Upper lobe of left lung (tissue), 6 donors: ENCODE results near the gene PHF2. TPM values are rescaled to one million over a fixed set of nuclear protein-coding genes. Genes with fewer than 3 reads are reported as not detected.

Experiments used
- ATAC-seq, 2 donors: fragments of 200-7000 bp; cut with Tn5 transposase; one replicate each; pipeline ENCODE4 v1.9.1; 2022; ENCODE audit warnings: mild to moderate bottlenecking in 2 of 2, moderate library complexity in 2 of 2; ENCODE audit not compliant: low FRiP score in 2 of 2
- DNase-seq, 2 donors: peaks; one replicate each; pipeline ENCODE4 v3.0.0-alpha.2; 2019 to 2020
- H3K27ac ChIP-seq, 4 donors: fragments of 200-600 bp; sonication (generic); one replicate each; pipeline ENCODE4 v1.5.1; 2016 to 2019
- H3K27me3 ChIP-seq, 4 donors: fragments of 200-600 bp; sonication (generic); one replicate each; pipeline ENCODE4 v1.5.1; 2017 to 2019
- H3K36me3 ChIP-seq, 4 donors: fragments of 200-600 bp; sonication (generic); one replicate each; pipeline ENCODE4 v1.5.1; 2016 to 2019
- H3K4me1 ChIP-seq, 4 donors: fragments of 200-600 bp; sonication (generic); one replicate each; pipeline ENCODE4 v1.5.1; 2018 to 2019
- H3K4me3 ChIP-seq, 4 donors: fragments of 200-600 bp; sonication (generic); one replicate each; pipeline ENCODE4 v1.5.1; 2017 to 2019; ENCODE audit warnings: mild to moderate bottlenecking in 2 of 4, moderate library complexity in 1 of 4
- H3K9me3 ChIP-seq, 4 donors: fragments of 200-600 bp; sonication (generic); one replicate each; pipeline ENCODE4 v1.5.1; 2018 to 2019
- EP300 ChIP-seq, 4 donors: sonication (generic); formaldehyde crosslinking; IDR thresholded peaks; one replicate each; pipeline ENCODE4 v1.5.1; 2017; ENCODE audit warnings: antibody characterized with exemption in 4 of 4, control low read depth in 2 of 4
- POLR2A ChIP-seq, 4 donors: fragments of 450-650 bp; IDR thresholded peaks; one replicate each; pipeline ENCODE4 v1.5.1; 2016 to 2017; ENCODE audit warnings: antibody characterized with exemption in 4 of 4, mild to moderate bottlenecking in 2 of 4
- POLR2AphosphoS5 ChIP-seq, 2 donors: sonication (generic); formaldehyde crosslinking; IDR thresholded peaks; one replicate each; pipeline ENCODE4 v1.5.1; 2017; ENCODE audit warnings: antibody characterized with exemption in 2 of 2
- WGBS, 2 donors: methylation state at CpG; one replicate each; pipeline ENCODE4 v1.1.5; 2017 to 2018; 5-methylcytosine and 5-hydroxymethylcytosine counted together
- total RNA-seq, 6 donors: library from RNA; depleted of rRNA in 4 of 6; stranded (reverse); fragments of >200 nt in 4 of 6; gene quantifications; one replicate each; pipeline versions ENCODE4 v1.1.0 to v1.2.1, GENCODE V29; 2016 to 2021
- TF ChIP-seq, protein P1 (sequence below), 6 experiments: fragments of 450-650 bp in 4 of 6; fragments of 200-600 bp in 2 of 6; sonication (generic) in 2 of 6; IDR thresholded peaks; one replicate each; pipeline ENCODE4 v1.5.1; 2016 to 2019; ENCODE audit warnings: antibody characterized with exemption in 6 of 6
- donor health status: DM: no; HTN: no; CAD: no; lungs with moderate emphysema.
- donor health status: DM: no; HTN: yes; CAD: no; lungs with severe emphysema.

PHF2 gene
- total RNA-seq, 6 donors from 2014 or later, result 33.6 to 41.7 (median 37.9) TPM

DNA sequence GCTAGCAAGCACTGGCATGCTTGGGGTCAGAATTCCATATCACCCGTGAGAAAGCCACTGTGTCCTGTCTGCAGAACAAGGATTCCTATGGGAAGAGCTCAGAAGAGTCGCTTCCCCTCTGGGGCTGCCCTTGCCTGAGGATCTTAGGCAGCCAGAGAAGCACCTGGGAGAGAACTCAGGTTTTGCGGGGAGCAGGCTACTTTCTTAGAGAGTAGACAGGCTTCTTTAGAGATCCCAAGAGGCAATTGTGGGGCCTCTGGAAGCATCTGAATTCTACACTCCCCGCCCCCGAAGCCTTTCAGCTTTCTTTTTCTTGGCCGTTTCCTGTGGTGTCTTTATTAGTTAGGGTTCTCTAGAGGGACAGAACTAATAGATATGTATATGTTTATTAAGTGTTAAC is 40.9 kb downstream of the PHF2 start:
- H3K4me1 ChIP-seq, result peaks cover 5 to 40% (median 27%) of the 10 kb centered on the region in 4 donors

DNA sequence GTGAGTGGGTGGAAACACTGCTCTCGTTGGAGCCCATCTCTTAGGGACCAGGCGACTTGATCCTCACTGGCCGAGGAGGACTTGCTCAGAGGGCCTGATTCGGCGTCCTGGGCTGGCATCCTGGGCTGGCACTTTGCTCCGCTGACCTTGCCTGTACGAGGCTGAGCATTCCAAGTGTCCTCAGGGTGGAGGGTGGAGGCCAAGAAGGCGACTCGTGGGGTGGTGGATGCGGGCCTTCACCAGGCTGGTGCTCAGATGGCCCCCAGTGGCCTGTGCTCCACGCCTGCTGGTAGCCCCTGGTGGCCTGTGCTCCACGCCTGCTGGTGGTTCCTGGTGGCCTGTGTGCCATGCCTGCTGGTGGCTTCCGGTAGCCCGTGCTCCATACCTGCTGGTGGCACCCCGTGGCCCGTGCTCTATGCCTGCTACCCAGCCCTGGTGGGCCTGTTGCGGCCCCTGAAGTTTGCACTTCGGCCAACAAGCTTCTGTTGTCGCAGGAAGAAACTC is 42.9 kb downstream of the PHF2 start:
- no peak for TF ChIP-seq EP300 (IDR thresholded peaks at IDR 0.05)
- TF ChIP-seq POLR2A (IDR thresholded peaks at IDR 0.05), result no peak
- TF ChIP-seq, protein P1, sequence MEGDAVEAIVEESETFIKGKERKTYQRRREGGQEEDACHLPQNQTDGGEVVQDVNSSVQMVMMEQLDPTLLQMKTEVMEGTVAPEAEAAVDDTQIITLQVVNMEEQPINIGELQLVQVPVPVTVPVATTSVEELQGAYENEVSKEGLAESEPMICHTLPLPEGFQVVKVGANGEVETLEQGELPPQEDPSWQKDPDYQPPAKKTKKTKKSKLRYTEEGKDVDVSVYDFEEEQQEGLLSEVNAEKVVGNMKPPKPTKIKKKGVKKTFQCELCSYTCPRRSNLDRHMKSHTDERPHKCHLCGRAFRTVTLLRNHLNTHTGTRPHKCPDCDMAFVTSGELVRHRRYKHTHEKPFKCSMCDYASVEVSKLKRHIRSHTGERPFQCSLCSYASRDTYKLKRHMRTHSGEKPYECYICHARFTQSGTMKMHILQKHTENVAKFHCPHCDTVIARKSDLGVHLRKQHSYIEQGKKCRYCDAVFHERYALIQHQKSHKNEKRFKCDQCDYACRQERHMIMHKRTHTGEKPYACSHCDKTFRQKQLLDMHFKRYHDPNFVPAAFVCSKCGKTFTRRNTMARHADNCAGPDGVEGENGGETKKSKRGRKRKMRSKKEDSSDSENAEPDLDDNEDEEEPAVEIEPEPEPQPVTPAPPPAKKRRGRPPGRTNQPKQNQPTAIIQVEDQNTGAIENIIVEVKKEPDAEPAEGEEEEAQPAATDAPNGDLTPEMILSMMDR (IDR thresholded peaks at IDR 0.05), result no peak
- no peak for TF ChIP-seq POLR2AphosphoS5 (IDR thresholded peaks at IDR 0.05)
- H3K4me1 ChIP-seq, result peaks cover 0 to 32% (median 16%) of the 10 kb centered on the region in 4 donors
- 0 to 95% methylated on average over 1 to 17 of the region's 19 CpGs for WGBS, 2 donors
- H3K4me3 ChIP-seq, result no peak overlapping the region
- H3K27me3 ChIP-seq, result no peaks in the 10 kb centered on the region
- H3K27ac ChIP-seq, result no peak overlapping the region
- no peaks in the 10 kb centered on the region for H3K9me3 ChIP-seq
- DNase-seq (peak in 1 of 2 donors; percentile 72), ATAC-seq (no peak)
- no peaks in the 10 kb centered on the region for H3K36me3 ChIP-seq

More for the DNA sequence above, 40.9 kb downstream of the PHF2 start:
- ATAC-seq (no peak), DNase-seq (no peak)
- WGBS, 2 donors, result 74 to 80% methylated on average over 6 of the region's 6 CpGs
- no peak overlapping the region for H3K27ac ChIP-seq
- H3K27me3 ChIP-seq, result no peaks in the 10 kb centered on the region
- H3K9me3 ChIP-seq, result no peaks in the 10 kb centered on the region
- no peaks in the 10 kb centered on the region for H3K36me3 ChIP-seq
- TF ChIP-seq POLR2A (IDR thresholded peaks at IDR 0.05) (no peak), EP300 (IDR thresholded peaks at IDR 0.05) (no peak), POLR2AphosphoS5 (IDR thresholded peaks at IDR 0.05) (no peak)
- TF ChIP-seq, protein P1 (IDR thresholded peaks at IDR 0.05), result no peak
- H3K4me3 ChIP-seq, result no peak overlapping the region

DNA sequence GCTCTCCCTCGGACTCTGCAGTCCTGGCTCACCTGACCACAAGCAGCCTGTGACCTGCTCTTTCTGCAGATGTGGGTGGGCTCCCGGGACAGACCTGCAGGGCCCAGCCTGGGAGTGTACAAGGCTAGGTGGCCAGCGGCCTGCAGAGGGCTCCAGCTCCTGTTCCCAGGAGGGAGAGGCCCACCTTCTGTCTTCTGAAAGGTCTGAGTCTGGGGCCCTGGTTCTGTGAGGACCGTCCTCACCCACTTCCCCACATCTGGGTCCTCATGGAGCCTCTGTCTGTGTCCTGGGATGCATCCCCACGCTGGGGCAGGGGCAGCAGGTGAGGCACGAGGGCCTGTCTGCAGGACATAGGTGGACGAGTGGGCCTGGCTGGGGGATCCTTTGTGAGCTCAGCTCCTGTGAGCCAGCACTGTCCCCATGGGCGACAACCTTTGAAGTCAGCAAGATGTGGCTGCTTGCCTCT is 43.7 kb downstream of the PHF2 start:
- Histone ChIP-seq H3K27ac (no peak overlapping the region), H3K36me3 (no peaks in the 10 kb centered on the region), H3K27me3 (no peaks in the 10 kb centered on the region), H3K4me1 (peaks cover 0 to 32% (median 15%) of the 10 kb centered on the region in 4 donors), H3K9me3 (no peaks in the 10 kb centered on the region), H3K4me3 (no peak overlapping the region)
- ATAC-seq, result no peak
- TF ChIP-seq EP300 (IDR thresholded peaks at IDR 0.05) (no peak), POLR2A (IDR thresholded peaks at IDR 0.05) (no peak), POLR2AphosphoS5 (IDR thresholded peaks at IDR 0.05) (no peak)
- TF ChIP-seq, protein P1 (IDR thresholded peaks at IDR 0.05), result no peak
- no peak for DNase-seq
- WGBS, 2 donors, result 84 to 90% methylated on average over 2 to 8 of the region's 8 CpGs

DNA sequence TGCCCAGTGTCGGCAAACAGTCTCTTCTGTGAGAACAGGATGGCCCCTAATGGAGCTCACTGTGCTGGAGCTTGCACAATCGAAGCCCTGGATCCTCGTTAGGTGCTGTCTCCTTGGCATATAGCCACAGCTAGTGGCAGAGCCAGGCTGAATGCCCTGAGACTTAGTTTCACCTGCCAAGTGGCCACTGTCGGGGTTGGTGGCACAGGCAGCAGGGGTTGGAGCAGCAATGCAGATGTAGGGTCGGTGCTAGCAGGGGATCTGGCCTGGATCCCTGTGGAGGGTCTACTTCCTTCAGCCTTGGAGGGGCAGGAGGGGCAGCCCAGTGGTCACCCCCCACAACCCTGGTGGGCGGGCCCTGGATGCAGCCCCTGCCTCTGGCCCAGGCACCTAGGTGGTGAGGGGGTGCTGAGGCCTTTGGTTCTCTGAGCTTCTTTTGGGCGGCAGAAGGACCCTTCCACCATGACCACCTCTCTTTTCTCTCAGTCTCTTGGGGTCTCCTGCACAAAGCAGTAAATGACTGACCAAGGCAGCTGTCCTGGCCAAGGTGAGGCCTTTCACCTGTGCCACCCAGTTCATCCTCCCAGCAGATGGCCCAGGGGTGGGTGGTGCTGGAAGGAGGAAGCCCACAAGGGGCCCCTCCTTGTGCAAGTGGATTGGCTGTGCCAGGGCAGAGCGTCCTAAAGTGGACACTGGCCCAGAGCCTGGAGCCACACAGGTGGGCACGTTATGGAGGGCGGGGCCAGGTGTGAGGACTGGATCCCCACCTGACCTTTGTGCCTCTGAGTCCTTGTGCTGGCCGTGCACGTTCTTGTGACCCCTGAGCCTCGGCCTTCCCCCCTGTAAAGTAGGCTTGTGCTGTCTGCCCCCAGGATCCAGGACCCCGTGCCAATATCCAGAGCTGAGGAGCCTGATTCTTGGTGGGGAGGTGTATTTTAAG is 44.8 kb downstream of the PHF2 start:
- no peaks in the 10 kb centered on the region for H3K27me3 ChIP-seq
- H3K4me3 ChIP-seq, result no peak overlapping the region
- peak in 1 of 2 donors; percentile 33 for DNase-seq
- H3K27ac ChIP-seq, result no peak overlapping the region
- H3K4me1 ChIP-seq, result peaks cover 0 to 32% (median 15%) of the 10 kb centered on the region in 4 donors
- ATAC-seq, result peak; percentile 25 to 27
- TF ChIP-seq, protein P1 (IDR thresholded peaks at IDR 0.05), result no peak
- TF ChIP-seq EP300 (IDR thresholded peaks at IDR 0.05), result no peak
- 69 to 74% methylated on average over 9 to 13 of the region's 14 CpGs for WGBS, 2 donors
- no peaks in the 10 kb centered on the region for H3K9me3 ChIP-seq
- no peaks in the 10 kb centered on the region for H3K36me3 ChIP-seq
